Loucy (cell line): Measurements from ENCODE around the gene C7orf57.

ENCODE experiments used
- CTCF ChIP-seq: fragments of 200-600 bp; sonication (generic); conservative IDR thresholded peaks from 2 replicates; pipeline ENCODE4 v1.5.1; 2014; ENCODE audit warnings: mild to moderate bottlenecking, antibody characterized with exemption, low read length
- EZH2phosphoT487 ChIP-seq: fragments of 200-600 bp; IDR thresholded peaks from 2 replicates; pipeline ENCODE4 v1.6.1; 2018; ENCODE audit warnings: antibody characterized with exemption, mild to moderate bottlenecking, moderate library complexity, borderline replicate concordance

- TF ChIP-seq CTCF (no peak), EZH2phosphoT487 (no peak)
Observed at GRCh38 chr7:48009954-48010353, 25.4 kb upstream of the C7orf57 start.
